H1 (cell line): ENCODE measurements around the gene MRPL43. TPM values are rescaled to one million over a fixed set of nuclear protein-coding genes. Genes with fewer than 3 reads are reported as not detected.

ENCODE experiments used
- CHD7 ChIP-seq: fragments of 300-600 bp; sonication (generic); IDR thresholded peaks from 2 replicates; pipeline ENCODE4 v1.7.1; 2012; ENCODE audit warnings: low read length, moderate library complexity, mild to moderate bottlenecking, inconsistent platforms; ENCODE audit not compliant: insufficient replicate concordance
- JUND ChIP-seq: IDR thresholded peaks from 2 replicates; pipeline ENCODE4 v1.6.1; 2011; ENCODE audit warnings: mild to moderate bottlenecking, improper control_type of control experiment, low read length
- RXRA ChIP-seq: IDR thresholded peaks from 2 replicates; pipeline ENCODE4 v1.6.1; 2011; ENCODE audit warnings: low read depth, mild to moderate bottlenecking, low read length, moderate library complexity; ENCODE audit not compliant: insufficient read depth
- polyA plus RNA-seq, 7 experiments: library from polyadenylated mRNA; depleted of rRNA in 3 of 7; stranded (reverse) in 5 of 7; unstranded in 2 of 7; fragments of >200 nt in 5 of 7; fragments of 200-250 nt in 2 of 7; gene quantifications; 1 replicate in 5 of 7; 2 replicates in 1 of 7; 4 replicates in 1 of 7; pipeline versions ENCODE4 v1.2.1 to v1.2.3, GENCODE V29; 2011 to 2013; ENCODE audit warnings: missing spikeins in 2 of 7, mixed read lengths in 2 of 7
- total RNA-seq: library from RNA; stranded (reverse); fragmentation: NEBNext Ultra II Directional; extraction: Animal tissue kit (Norgen Biotek cat#: 25700); gene quantifications from 2 replicates; pipeline ENCODE4 v1.2.1, GENCODE V29; 2021

MRPL43 gene
- total and polyA plus RNA-seq, 2 of the 8 experiments (the other 6 are each of a cell fraction or from before 2014, with no cell fraction given) = 74.1 to 149 TPM

GRCh38 chr10:101035314-101035713 is 48.0 kb upstream of the MRPL43 start (continued):
- TF ChIP-seq CHD7 = no peak
- TF ChIP-seq RXRA = no peak
- TF ChIP-seq JUND = no peak
- TF ChIP-seq, all 59 proteins: peak for 0
